Neutrophil (primary cell): ENCODE data around the gene ARNT2.

ENCODE experiments used
- H3K27ac ChIP-seq: fragments of 200-600 bp; sonication (generic); 2 replicates; pipeline ENCODE4 v1.5.1; 2016; ENCODE audit warnings: mild to moderate bottlenecking, moderate library complexity
- H3K27me3 ChIP-seq: fragments of 200-600 bp; sonication (generic); 2 replicates; pipeline ENCODE4 v1.6.0; 2016; ENCODE audit warnings: mild to moderate bottlenecking
- H3K36me3 ChIP-seq: fragments of 200-600 bp; sonication (generic); 2 replicates; pipeline ENCODE4 v1.5.1; 2017
- H3K4me1 ChIP-seq, 2 experiments: fragments of 200-600 bp in 1 of 2; sonication (generic) in 1 of 2; 1 replicate in 1 of 2; 2 replicates in 1 of 2; pipeline versions ENCODE4 v1.5.1 to v1.6.1; 2013 to 2016; ENCODE audit warnings: low read depth in 1 of 2, low read length in 1 of 2, mild to moderate bottlenecking in 1 of 2, moderate library complexity in 1 of 2; ENCODE audit not compliant: control insufficient read depth in 1 of 2, insufficient read depth in 1 of 2
- H3K4me3 ChIP-seq, 2 experiments: fragments of 200-600 bp in 1 of 2; sonication (generic) in 1 of 2; 1 replicate in 1 of 2; 2 replicates in 1 of 2; pipeline ENCODE4 v1.5.1; 2013 to 2016; ENCODE audit warnings: low read depth in 1 of 2, low read length in 1 of 2, mild to moderate bottlenecking in 1 of 2, moderate library complexity in 1 of 2
- H3K9me3 ChIP-seq: fragments of 200-600 bp; sonication (generic); 2 replicates; pipeline ENCODE4 v1.5.1; 2016
- CTCF ChIP-seq: fragments of 200-600 bp; sonication (generic); IDR thresholded peaks from 2 replicates; pipeline ENCODE4 v1.5.1; 2016; ENCODE audit warnings: antibody characterized with exemption

The ARNT2 gene

GRCh38 chr15:80578871-80579270 lies 174.7 kb downstream of the ARNT2 start:
- H3K27me3 ChIP-seq, result no peaks in the 10 kb centered on the region

GRCh38 chr15:80579611-80580010 lies 175.4 kb downstream of the ARNT2 start:
- Histone ChIP-seq H3K36me3 (no peaks in the 10 kb centered on the region), H3K9me3 (no peaks in the 10 kb centered on the region), H3K4me3 (no peak overlapping the region), H3K27me3 (no peaks in the 10 kb centered on the region), H3K27ac (no peak overlapping the region), H3K4me1 (no peaks in the 10 kb centered on the region)
- TF ChIP-seq CTCF, result no peak

More at GRCh38 chr15:80578871-80579270, 174.7 kb downstream of the ARNT2 start:
- no peaks in the 10 kb centered on the region for H3K4me1 ChIP-seq
- no peaks in the 10 kb centered on the region for H3K36me3 ChIP-seq
- TF ChIP-seq CTCF, result no peak
- no peak overlapping the region for H3K27ac ChIP-seq
- H3K9me3 ChIP-seq, result no peaks in the 10 kb centered on the region
- no peak overlapping the region for H3K4me3 ChIP-seq

- no peaks in the 10 kb centered on the region for H3K36me3 ChIP-seq
- TF ChIP-seq CTCF, result no peak
- H3K9me3 ChIP-seq, result no peaks in the 10 kb centered on the region
- no peak overlapping the region for H3K4me3 ChIP-seq
- H3K4me1 ChIP-seq, result no peaks in the 10 kb centered on the region
- no peaks in the 10 kb centered on the region for H3K27me3 ChIP-seq
- H3K27ac ChIP-seq, result no peak overlapping the region
Observed at GRCh38 chr15:80580106-80580505, 175.9 kb downstream of the ARNT2 start.

GRCh38 chr15:80580536-80581260 lies 176.5 kb downstream of the ARNT2 start:
- no peak for TF ChIP-seq CTCF
- Histone ChIP-seq H3K4me3 (no peak overlapping the region), H3K9me3 (no peaks in the 10 kb centered on the region), H3K36me3 (no peaks in the 10 kb centered on the region), H3K27me3 (no peaks in the 10 kb centered on the region), H3K4me1 (no peaks in the 10 kb centered on the region), H3K27ac (no peak overlapping the region)

- Histone ChIP-seq H3K9me3 (no peaks in the 10 kb centered on the region), H3K4me3 (no peak overlapping the region), H3K27ac (no peak overlapping the region), H3K27me3 (no peaks in the 10 kb centered on the region), H3K36me3 (no peaks in the 10 kb centered on the region), H3K4me1 (no peaks in the 10 kb centered on the region)
- no peak for TF ChIP-seq CTCF
Observed at GRCh38 chr15:80581976-80582375, 177.8 kb downstream of the ARNT2 start.
